Upper lobe of left lung (tissue), 6 donors: Measurements from ENCODE around the gene ALKBH4. TPM values are rescaled to one million over a fixed set of nuclear protein-coding genes. Genes with fewer than 3 reads are reported as not detected.
"Not testable (repeated sequence)": the region's sequence is repeated elsewhere in the genome, so short reads cannot be mapped to it uniquely, and the experiment has no call there.

Experiments used
- ATAC-seq, 2 donors: fragments of 200-7000 bp; cut with Tn5 transposase; one replicate each; pipeline ENCODE4 v1.9.1; 2022; ENCODE audit warnings: mild to moderate bottlenecking in 2 of 2, moderate library complexity in 2 of 2; ENCODE audit not compliant: low FRiP score in 2 of 2
- DNase-seq, 2 donors: peaks; one replicate each; pipeline ENCODE4 v3.0.0-alpha.2; 2019 to 2020
- H3K27ac ChIP-seq, 4 donors: fragments of 200-600 bp; sonication (generic); one replicate each; pipeline ENCODE4 v1.5.1; 2016 to 2019
- H3K27me3 ChIP-seq, 4 donors: fragments of 200-600 bp; sonication (generic); one replicate each; pipeline ENCODE4 v1.5.1; 2017 to 2019
- H3K36me3 ChIP-seq, 4 donors: fragments of 200-600 bp; sonication (generic); one replicate each; pipeline ENCODE4 v1.5.1; 2016 to 2019
- H3K4me1 ChIP-seq, 4 donors: fragments of 200-600 bp; sonication (generic); one replicate each; pipeline ENCODE4 v1.5.1; 2018 to 2019
- H3K4me3 ChIP-seq, 4 donors: fragments of 200-600 bp; sonication (generic); one replicate each; pipeline ENCODE4 v1.5.1; 2017 to 2019; ENCODE audit warnings: mild to moderate bottlenecking in 2 of 4, moderate library complexity in 1 of 4
- H3K9me3 ChIP-seq, 4 donors: fragments of 200-600 bp; sonication (generic); one replicate each; pipeline ENCODE4 v1.5.1; 2018 to 2019
- CTCF ChIP-seq, 6 experiments: fragments of 450-650 bp in 4 of 6; fragments of 200-600 bp in 2 of 6; sonication (generic) in 2 of 6; IDR thresholded peaks; one replicate each; pipeline ENCODE4 v1.5.1; 2016 to 2019; ENCODE audit warnings: antibody characterized with exemption in 6 of 6
- EP300 ChIP-seq, 4 donors: sonication (generic); formaldehyde crosslinking; IDR thresholded peaks; one replicate each; pipeline ENCODE4 v1.5.1; 2017; ENCODE audit warnings: antibody characterized with exemption in 4 of 4, control low read depth in 2 of 4
- POLR2A ChIP-seq, 4 donors: fragments of 450-650 bp; IDR thresholded peaks; one replicate each; pipeline ENCODE4 v1.5.1; 2016 to 2017; ENCODE audit warnings: antibody characterized with exemption in 4 of 4, mild to moderate bottlenecking in 2 of 4
- POLR2AphosphoS5 ChIP-seq, 2 donors: sonication (generic); formaldehyde crosslinking; IDR thresholded peaks; one replicate each; pipeline ENCODE4 v1.5.1; 2017; ENCODE audit warnings: antibody characterized with exemption in 2 of 2
- WGBS, 2 donors: methylation state at CpG; one replicate each; pipeline ENCODE4 v1.1.5; 2017 to 2018; 5-methylcytosine and 5-hydroxymethylcytosine counted together
- total RNA-seq, 6 donors: library from RNA; depleted of rRNA in 4 of 6; stranded (reverse); fragments of >200 nt in 4 of 6; gene quantifications; one replicate each; pipeline versions ENCODE4 v1.1.0 to v1.2.1, GENCODE V29; 2016 to 2021
- donor health status: DM: no; HTN: no; CAD: no; lungs with moderate emphysema.
- donor health status: DM: no; HTN: yes; CAD: no; lungs with severe emphysema.

ALKBH4 gene
- total RNA-seq, 6 donors from 2014 or later = 10.4 to 34.2 (median 18.2) TPM

- 0% methylated on average over 13 of the region's 72 CpGs; no CpG with 5 or more reads in 1 of the 2 donors for WGBS, 2 donors
Measured at GRCh38 chr7:102478314-102479208, 13.9 kb upstream of the ALKBH4 start, which contains the start of gene POLR2J. POLR2J (minus strand) TSS chr7:102478922; CDS start chr7:102478860, 62 bp downstream.

GRCh38 chr7:102474736-102475435 is 10.2 kb upstream of the ALKBH4 start:
- not testable (repeated sequence) for H3K9me3 ChIP-seq, H3K27me3 ChIP-seq, H3K4me1 ChIP-seq, H3K27ac ChIP-seq, ATAC-seq, H3K4me3 ChIP-seq
- 80 to 87% methylated on average over 2 to 10 of the region's 19 CpGs for WGBS, 2 donors
- DNase-seq = peak; percentile 19 to 81
- peaks cover 13 to 39% (median 25%) of the 10 kb centered on the region in 4 donors for H3K36me3 ChIP-seq

More at GRCh38 chr7:102478314-102479208, 13.9 kb upstream of the ALKBH4 start, which contains the start of gene POLR2J:
- not testable (repeated sequence) for H3K27me3 ChIP-seq, H3K9me3 ChIP-seq, H3K4me1 ChIP-seq
- peaks cover 0 to 12% (median 2%) of the 10 kb centered on the region in 4 donors for H3K36me3 ChIP-seq
- ATAC-seq = peak; percentile 95 to 96
- TF ChIP-seq POLR2AphosphoS5 (IDR thresholded peaks at IDR 0.05) (peak in 1 of 2 donors; percentile 59), CTCF (IDR thresholded peaks at IDR 0.05) (peak in 5 of 6 experiments; percentile 50 to 78 (median 60)), POLR2A (IDR thresholded peaks at IDR 0.05) (peak in 1 of 4 donors; percentile 25)
- H3K4me3 ChIP-seq = peak within 1 kb of the TSS in 3 of 4 donors; percentile 49 to 60 (median 52)
- peak within 1 kb of the TSS in 2 of 4 donors; percentile 54 to 84 for H3K27ac ChIP-seq
- peak; percentile 88 to 94 for DNase-seq

- H3K4me3 ChIP-seq, H3K9me3 ChIP-seq, H3K27ac ChIP-seq, H3K4me1 ChIP-seq, H3K27me3 ChIP-seq, ATAC-seq: not testable (repeated sequence)
- peaks cover 13 to 46% (median 28%) of the 10 kb centered on the region in 4 donors for H3K36me3 ChIP-seq
- WGBS, 2 donors = 86% methylated on average over 11 of the region's 14 CpGs; no CpG with 5 or more reads in 1 of the 2 donors
- peak in 1 of 2 donors; percentile 38 for DNase-seq
Measured at GRCh38 chr7:102474116-102474515, 9.5 kb upstream of the ALKBH4 start.

GRCh38 chr7:102473271-102473991 is 8.8 kb upstream of the ALKBH4 start:
- DNase-seq = peak in 1 of 2 donors; percentile 56
- 84 to 87% methylated on average over 18 to 23 of the region's 23 CpGs for WGBS, 2 donors
- ATAC-seq = no peak
- TF ChIP-seq CTCF (IDR thresholded peaks at IDR 0.05) (no peak), EP300 (IDR thresholded peaks at IDR 0.05) (no peak), POLR2AphosphoS5 (IDR thresholded peaks at IDR 0.05) (no peak), POLR2A (IDR thresholded peaks at IDR 0.05) (no peak)
- peaks cover 13 to 51% (median 32%) of the 10 kb centered on the region in 4 donors for H3K36me3 ChIP-seq
- H3K9me3 ChIP-seq = no peaks in the 10 kb centered on the region
- H3K4me1 ChIP-seq = peaks cover 0 to 5% (median 0%) of the 10 kb centered on the region in 4 donors
- H3K27me3 ChIP-seq = no peaks in the 10 kb centered on the region
- H3K27ac ChIP-seq = no peak overlapping the region
- H3K4me3 ChIP-seq = no peak overlapping the region

- 84 to 96% methylated on average over 12 to 24 of the region's 31 CpGs for WGBS, 2 donors
- H3K36me3 ChIP-seq = peaks cover 13 to 58% (median 35%) of the 10 kb centered on the region in 4 donors
- DNase-seq (peak in 1 of 2 donors; percentile 72), ATAC-seq (no peak)
- H3K27ac ChIP-seq = no peak overlapping the region
- no peak for TF ChIP-seq POLR2AphosphoS5 (IDR thresholded peaks at IDR 0.05)
- no peak for TF ChIP-seq EP300 (IDR thresholded peaks at IDR 0.05)
- TF ChIP-seq CTCF (IDR thresholded peaks at IDR 0.05) = no peak
- no peak for TF ChIP-seq POLR2A (IDR thresholded peaks at IDR 0.05)
- H3K4me1 ChIP-seq = peaks cover 0 to 6% (median 0%) of the 10 kb centered on the region in 4 donors
- H3K27me3 ChIP-seq = no peaks in the 10 kb centered on the region
- no peak overlapping the region for H3K4me3 ChIP-seq
- no peaks in the 10 kb centered on the region for H3K9me3 ChIP-seq
Measured at GRCh38 chr7:102472126-102473041, 7.7 kb upstream of the ALKBH4 start.
